ENCODE data around the gene ZBTB22.
"Not testable (repeated sequence)": the region's sequence is repeated elsewhere in the genome, so short reads cannot be mapped to it uniquely, and the experiment has no call there.

DNA sequence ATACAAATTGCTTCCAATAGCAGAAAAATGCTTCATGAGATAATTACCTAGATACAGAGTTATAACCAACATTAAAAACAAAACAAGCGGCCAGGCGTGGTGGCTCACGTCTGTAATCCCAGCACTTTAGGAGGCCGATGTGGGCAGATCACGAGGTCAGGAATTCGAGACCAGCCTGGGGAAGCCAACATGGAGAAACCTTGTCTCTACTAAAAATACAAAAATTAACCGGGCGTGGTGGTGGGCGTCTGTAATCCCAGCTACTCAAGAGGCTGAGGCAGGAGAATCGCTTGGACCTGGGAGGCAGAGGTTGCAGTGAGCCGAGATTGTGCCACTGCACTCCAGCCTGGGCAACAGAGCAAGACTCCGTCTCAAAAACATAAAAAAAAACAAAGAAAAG, 45.9 kb upstream of the ZBTB22 start:
- not testable (repeated sequence) for TF ChIP-seq POLR2A (IDR thresholded peaks at IDR 0.05; ENCODE audit: low read length); GATA1 (IDR thresholded peaks at IDR 0.05; ENCODE audit: low read depth, low read length)

Measured in erythroblast (primary cell).